ENCODE data around the gene ECPAS.
A peak's percentile ranks its signal among the peaks of the same experiment; 100 is the strongest.
"Not testable (repeated sequence)": the region's sequence is repeated elsewhere in the genome, so short reads cannot be mapped to it uniquely, and the experiment has no call there.

Gene ECPAS, protein sequence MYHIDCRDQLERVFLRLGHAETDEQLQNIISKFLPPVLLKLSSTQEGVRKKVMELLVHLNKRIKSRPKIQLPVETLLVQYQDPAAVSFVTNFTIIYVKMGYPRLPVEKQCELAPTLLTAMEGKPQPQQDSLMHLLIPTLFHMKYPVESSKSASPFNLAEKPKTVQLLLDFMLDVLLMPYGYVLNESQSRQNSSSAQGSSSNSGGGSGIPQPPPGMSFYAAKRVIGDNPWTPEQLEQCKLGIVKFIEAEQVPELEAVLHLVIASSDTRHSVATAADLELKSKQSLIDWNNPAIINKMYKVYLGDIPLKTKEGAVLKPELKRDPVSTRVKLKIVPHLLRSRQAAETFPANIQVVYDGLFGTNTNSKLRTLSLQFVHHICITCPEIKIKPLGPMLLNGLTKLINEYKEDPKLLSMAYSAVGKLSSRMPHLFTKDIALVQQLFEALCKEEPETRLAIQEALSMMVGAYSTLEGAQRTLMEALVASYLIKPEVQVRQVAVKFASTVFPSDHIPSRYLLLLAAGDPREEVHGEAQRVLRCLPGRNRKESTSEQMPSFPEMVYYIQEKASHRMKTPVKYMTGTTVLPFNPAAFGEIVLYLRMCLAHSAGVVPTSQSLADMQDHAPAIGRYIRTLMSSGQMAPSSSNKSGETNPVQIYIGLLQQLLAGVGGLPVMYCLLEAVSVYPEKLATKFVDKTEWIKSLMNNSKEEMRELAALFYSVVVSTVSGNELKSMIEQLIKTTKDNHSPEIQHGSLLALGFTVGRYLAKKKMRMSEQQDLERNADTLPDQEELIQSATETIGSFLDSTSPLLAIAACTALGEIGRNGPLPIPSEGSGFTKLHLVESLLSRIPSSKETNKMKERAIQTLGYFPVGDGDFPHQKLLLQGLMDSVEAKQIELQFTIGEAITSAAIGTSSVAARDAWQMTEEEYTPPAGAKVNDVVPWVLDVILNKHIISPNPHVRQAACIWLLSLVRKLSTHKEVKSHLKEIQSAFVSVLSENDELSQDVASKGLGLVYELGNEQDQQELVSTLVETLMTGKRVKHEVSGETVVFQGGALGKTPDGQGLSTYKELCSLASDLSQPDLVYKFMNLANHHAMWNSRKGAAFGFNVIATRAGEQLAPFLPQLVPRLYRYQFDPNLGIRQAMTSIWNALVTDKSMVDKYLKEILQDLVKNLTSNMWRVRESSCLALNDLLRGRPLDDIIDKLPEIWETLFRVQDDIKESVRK (N-terminal part only)

DNA sequence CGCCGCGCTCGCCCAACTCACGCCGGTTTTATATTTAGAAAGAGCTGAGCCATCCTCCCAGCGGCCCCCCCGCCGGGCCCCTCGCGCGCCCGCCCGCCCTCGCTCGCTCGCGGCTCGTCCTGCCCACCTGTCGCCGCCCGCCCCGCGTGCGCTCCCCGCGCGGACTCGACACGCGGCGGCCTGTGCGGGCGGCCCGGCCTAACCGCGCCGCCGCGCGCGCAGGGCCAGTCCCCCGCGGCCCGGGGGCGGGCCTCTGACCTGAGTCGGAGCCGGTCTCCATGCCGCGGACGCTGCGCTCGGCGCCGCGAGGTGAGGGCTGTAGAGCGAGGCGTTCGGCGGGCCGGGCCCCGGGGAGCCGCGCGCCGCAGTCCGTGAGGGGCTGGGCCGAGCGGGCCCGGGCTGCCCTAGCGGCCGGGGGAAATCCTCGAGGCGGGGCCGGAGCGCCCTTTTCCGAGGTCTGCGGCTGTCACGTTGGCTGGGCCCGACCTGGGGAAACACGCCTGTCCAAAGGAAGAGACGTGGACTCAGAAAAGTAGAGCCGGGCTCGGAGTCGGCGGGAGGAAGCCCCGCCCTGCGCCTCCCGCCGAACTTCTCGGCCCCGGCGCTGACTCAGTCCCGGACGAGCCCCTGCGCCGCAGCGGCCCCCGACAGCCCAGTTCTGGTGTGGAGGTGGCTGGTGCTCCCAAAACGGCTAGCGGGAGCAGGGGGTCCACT is at the start of gene ECPAS:
Gene ECPAS (minus strand): TSS at position 526 of the 714 bp plus-strand sequence. CDS start 11,465 bp downstream, outside the sequence.
- DNase-seq: peak in 47 of 56 donors; percentile 6 to 76 (median 58)

DNA sequence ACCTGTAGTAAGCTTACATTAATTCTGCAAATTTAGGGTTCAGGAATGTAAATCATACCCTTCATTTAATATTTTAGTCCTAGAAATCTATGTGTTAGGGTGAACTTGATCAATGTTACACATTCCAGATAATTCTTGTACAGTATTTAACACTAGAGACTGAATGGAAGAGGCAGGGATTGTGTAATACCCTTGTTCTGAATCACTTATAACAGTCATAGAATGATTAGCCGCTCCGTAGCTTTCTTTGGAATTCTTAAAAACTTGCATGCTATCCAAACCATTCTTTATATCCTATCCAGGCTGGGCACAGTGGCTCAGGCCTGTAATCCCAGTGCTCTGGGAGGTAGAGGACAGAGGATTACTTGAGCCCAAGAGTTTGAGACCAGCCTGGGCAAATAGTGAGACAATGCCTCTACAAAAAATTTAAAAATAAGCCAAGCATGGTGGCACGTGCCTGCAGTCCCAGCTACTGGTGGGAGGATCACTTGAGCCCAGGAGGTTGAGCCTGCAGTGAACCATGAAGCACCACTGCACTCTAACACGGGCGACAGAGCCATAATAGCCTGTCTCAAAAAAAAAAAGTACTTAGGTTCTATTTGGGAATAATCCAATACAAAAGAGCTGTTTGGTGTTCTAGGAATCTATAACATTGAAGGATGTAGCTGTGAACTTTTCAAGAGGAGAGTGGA is 49.1 kb upstream of the ECPAS start:
- no peak for DNase-seq

DNA sequence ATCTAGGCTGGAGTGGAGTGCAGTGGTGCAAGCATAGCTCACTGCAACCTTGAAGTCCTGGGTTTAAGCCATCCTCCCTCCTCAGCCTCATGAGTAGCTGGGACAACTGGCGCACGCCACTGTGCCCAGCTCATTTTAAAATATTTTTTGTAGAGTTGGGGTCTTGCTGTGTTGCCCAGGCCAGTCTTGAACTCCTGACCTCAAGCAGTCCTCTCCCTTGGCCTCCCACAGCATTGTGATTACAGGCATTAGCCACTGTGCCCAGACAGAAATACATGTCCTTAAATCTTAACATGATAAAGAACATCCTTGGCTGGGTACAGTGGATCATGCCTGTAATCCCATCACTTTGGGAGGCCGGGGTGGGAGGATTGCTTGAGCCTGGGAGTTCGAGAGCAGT is 47.5 kb upstream of the ECPAS start:
- no peak for DNase-seq

DNA sequence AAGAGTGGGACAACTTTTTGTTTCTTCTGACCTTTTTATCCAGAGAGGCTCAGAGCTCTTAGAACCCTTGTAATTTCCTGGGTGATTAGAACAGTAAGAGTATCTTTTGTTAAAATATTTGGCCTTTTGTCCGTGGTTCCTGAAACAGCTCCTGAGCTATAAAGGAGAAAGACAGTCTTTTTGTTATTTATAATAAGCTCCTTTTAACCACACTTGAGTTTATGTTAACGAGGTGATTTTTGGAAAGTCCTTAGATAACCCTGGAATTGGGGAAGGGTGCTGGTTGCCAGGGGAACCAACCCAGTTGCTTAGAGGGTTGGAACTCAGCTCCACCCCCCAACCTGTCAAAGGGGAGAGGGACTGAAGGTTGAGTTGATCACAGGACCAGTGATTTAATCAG is 45.6 kb upstream of the ECPAS start:
- no peak for DNase-seq

DNA sequence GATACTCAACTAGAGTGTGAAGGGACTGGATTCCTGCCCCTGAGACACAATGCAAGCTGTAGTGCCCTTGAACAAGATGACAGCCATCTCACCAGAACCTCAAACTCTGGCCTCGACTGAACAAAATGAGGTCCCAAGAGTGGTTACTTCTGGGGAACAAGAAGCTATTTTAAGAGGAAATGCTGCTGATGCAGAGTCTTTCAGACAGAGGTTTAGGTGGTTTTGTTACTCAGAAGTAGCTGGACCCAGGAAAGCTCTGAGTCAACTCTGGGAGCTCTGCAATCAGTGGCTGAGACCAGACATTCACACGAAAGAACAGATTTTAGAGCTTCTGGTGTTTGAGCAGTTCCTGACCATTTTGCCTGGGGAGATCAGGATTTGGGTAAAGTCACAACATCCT is 43.2 kb upstream of the ECPAS start:
- no peak for DNase-seq

DNA sequence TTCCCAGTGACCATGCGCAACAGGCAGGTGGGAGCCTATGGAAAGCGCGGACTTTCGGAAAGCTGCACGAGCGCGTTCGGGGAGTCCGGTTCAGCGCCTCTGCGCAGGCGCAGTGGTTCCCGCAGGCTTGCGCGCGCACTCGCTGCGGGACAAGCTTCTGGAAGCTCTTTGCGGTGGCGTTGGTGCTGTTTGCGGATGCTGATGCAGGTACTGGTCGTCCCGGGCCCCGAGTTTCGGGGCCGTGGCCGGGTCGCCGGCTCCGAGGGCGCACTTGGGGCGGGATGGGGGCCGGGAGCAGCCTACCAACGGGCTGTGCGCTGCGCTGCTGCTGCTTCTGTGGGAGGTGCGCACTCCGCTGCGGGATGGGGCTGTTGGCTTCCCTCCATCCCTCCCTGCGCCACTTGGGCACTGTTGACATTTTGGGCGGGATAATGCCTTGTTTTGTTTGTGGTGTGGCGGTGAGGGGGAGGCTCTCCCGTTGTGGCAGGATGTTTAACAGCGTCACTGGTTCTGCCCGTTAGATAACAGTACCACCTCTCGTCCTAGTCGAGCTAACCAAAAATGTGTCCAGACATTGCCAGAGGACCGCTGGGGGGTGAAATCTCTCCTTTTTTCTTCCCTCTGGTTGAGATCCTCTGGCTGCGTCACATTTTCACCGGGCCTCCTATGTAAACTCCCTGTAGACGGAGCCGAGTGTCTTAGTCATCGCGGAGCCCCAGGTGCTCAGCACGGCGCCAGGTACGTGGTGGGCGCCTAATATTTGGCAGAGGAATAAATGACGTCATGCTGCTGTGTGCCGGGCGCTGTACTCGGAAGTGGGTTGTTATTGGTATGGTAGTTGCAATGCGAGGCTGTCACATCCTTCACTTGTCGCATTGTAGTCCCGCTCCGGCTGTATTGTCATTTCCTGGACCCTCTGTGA is 41.1 kb upstream of the ECPAS start, which contains the start of gene ZNF483:
Gene ZNF483 (plus strand): TSS at position 124 of the 922 bp plus-strand sequence. CDS start 2,217 bp downstream, outside the sequence.
- DNase-seq: peak in 55 of 56 donors; percentile 36 to 92 (median 80)

DNA sequence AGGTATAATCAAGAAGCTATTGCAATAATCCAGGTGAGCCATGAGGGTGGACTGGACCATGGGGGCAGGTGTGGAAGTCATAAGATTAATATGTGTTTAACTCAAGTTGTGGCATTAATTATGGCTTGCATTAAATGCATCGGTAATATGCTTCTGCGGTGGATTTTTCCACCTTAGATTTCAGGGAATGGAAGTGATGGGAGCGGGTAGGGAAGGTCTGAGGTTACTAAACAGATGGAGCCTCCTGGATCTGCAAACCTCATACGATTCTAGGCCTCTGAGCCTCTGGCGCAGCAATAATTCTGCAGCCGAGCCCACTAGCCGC is 40.5 kb upstream of the ECPAS start:
- no peak for DNase-seq

DNA sequence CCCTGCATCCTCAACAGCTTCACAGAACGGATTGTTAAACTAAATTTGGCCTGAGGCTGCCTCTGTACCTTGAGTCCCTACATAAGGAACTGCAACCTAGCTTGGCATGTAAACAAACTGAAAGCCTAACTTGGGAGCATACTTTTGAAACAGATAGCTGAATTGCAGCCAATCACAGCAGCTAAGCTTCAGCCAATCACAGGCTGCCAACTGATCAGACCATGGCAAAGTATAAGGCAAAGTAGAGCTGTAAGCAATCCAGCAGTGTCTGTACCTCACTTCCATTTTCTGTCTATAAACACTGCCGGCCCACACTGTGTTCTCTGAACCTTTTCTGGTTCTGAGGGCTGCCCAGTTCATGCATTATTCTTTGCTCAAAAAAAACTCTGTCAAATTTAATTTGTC is 31.9 kb upstream of the ECPAS start:
- no peak for DNase-seq

DNA sequence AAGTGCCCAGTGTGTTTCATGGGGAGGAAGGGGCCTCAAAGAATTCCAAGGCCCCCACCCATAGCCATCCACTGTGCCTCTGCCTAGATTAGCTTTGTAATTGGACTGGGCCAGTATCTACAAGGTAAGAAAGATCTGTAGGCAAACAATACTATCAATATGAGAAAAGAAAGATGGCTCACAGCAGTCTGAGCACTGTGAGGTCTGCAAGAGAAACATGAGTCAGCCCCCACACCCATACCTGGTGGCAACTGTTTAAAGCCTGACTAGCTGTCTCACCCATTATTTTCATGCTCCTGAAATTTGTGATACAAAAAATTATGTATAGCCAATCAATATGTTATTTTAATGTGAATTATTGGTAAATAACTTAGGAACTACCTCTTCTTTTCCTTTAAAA is 30.8 kb upstream of the ECPAS start:
- no peak for DNase-seq

DNA sequence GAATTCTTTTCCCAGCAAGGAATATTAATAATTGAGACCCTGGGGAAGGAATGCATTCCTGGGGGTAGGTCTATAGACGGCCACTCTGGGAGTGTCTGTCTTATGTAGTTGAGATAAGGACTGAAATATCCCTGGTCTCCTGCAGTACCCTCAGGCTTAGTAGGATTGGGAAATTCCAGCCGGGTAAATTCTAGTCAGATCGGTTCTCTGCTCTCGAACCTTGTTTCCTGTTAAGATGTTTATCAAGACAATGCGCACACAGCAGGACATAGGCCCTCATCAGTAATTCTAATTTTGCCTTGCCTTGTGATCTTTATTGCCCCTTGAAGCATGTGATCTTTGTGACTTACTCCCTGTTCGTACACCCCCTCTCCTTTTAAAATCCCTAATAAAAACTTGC is 27.4 kb upstream of the ECPAS start:
- DNase-seq: not testable (repeated sequence)

DNA sequence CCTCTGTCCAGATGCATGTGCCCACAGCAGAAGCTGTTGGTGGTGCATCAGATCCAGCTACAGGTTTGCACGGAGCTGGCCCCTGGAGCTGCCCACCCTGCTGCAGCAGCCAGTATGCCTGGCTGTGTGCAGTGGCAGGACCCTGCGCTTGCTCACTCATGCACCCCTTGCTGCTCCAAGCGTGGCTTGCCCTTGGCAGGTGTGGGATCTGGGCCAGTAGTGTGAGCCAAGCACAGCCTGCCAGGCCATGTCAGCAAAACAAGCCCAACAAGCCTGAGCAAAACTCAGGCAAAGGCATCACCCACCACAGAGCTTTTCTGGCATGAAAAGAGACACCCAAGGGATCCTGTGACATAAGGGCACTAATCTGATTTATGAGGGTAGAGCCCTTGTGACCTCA is 18.3 kb upstream of the ECPAS start:
- DNase-seq: no peak

DNA sequence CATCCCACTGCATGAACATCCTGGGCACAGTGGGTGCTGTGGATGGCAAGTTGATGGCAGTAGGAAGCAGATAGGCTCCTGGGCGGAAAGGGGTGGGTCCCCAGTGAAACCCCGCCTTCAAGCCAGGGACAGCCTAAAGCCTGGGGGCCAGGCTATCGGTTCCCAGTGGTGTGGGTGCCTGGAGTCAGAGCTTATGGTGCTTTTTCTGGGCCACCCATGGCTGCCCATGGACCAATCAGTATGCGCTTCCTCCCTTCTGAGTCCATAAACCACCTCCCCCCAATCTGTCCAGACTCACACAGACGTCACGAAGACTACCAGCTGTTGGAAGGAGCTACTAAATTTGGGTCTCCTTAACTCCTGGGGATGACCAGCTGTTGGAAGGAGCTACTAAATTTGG is 17.5 kb upstream of the ECPAS start:
- DNase-seq: no peak

DNA sequence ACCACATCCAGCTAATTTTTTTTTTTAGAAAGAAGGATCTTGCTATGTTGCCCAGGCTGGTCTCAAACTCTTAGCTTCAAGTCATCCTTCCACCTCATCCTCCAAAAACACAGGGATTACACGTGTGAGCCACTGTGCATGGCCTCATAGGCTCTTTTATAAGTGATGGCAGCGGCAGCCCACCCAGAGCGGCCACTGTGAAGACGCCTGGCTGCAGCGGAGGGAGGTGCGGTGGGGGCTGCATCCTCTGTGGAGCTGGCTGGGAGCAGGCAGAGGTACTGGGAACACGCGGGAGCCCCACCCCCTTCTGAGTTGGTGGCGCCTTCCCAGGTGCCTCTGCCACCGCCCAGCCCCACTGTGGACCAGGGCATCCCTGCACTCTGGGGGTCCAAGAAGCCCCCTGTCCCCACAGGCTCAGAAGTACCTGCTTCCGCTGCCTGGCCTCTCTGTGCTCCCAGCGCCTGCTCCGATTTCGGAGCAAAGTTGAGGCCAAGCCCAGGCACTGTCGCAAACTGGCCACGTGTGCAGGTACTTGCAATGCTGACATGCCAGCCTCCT is 16.9 kb upstream of the ECPAS start:
- DNase-seq: no peak

DNA sequence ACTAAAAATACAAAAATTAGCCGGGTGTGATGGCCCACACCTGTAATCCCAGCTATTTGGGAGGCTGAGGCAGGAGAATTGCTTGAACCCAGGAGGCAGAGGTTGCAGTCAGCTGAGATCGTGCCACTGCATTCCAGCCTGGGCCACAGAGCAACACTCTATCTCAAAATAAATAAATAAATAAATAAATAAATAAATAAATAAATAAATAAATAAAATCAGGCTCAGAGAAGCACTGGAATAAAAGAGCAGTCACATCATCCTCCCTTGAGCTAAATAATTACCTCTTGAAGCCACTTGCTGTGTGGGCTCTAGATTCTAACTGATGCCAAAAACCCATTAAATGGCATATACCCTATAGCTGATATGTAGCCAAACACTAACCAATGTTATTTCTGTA is 13.0 kb upstream of the ECPAS start:
- DNase-seq: not testable (repeated sequence)

DNA sequence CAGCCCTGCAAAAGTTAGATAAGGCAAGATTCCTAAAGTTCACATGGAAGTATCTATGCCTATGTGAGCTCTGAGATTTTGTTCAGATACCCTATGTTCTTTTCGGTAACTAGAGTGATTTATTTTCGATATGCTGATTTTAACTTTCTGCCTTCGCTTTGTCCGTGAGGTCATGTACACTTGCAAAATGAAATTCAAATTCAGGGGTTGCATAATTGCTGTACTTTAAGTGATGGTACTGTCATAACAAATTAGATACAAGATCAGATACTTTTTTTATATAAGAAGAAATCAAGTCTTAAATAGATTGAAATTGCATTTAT is 350 bp upstream of the ECPAS start:
- DNase-seq: no peak

DNA sequence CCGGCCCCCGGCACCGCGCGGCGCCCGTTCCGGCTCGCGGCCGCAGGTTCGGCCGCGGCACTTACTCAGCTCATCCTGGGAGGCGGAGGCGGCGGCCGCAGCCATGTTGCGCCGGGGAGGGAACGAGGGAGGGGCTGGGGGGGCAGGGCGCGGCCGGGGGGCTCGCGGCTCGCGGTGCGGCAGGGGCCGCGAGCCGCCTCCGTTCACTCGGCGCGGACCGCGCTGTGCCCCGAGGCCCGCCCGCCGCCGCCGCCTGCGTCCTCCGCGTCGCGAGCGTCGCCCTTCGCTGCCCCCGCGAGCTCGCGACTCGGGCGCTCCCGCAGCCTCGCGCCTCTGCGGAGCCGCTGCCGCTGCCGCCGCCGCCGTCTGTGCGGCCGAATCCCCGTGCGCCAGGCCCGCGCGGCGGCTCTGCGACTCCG is 735 bp downstream of the ECPAS start:
- peak in 41 of 56 donors; percentile 17 to 73 (median 52) for DNase-seq

DNA sequence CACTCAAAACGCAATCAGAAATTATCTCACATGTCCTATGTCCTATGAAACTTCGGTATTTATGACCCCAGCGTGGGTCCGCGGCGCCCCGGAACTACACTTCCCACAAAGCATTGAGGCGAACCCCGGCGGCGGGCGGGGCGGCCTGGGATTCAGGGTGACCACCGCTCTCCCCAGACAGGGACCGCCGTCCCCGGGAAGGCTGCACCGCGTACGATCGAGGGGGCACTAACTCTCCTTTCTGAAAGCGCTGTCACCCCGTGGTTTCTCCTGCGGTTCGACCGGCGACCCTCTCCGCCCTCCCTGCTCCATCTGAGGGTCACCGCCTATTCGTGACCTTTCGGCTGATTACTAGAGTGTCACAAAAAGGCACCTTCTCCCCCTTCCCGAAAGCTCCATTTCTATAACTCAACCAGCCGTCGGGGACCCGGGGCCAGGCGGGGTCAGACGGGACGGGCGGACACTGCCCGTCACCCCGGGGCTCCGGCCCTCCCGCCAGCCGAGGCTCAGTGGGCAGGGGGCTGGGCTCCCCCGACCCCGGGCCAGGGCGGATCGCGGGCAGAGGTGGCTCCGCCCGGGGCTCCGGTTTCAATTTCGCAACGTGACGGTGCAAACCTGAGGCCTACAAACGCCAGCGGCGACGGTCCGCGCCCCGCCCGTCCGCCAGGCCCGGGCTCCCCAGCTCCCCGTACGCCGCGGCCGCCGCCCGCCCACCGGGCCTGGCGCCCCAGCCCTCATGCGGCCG is 1.3 kb downstream of the ECPAS start:
- DNase-seq: peak in 51 of 56 donors; percentile 19 to 82 (median 57)
